Measurements from ENCODE around the gene ATP2A2. TPM values are rescaled to one million over a fixed set of nuclear protein-coding genes. Genes with fewer than 3 reads are reported as not detected.
"Not testable (repeated sequence)": the region's sequence is repeated elsewhere in the genome, so short reads cannot be mapped to it uniquely, and the experiment has no call there.

ATP2A2 gene
- total RNA-seq, 2 experiments from 2014 or later = 95.5 to 98.6 TPM

DNA sequence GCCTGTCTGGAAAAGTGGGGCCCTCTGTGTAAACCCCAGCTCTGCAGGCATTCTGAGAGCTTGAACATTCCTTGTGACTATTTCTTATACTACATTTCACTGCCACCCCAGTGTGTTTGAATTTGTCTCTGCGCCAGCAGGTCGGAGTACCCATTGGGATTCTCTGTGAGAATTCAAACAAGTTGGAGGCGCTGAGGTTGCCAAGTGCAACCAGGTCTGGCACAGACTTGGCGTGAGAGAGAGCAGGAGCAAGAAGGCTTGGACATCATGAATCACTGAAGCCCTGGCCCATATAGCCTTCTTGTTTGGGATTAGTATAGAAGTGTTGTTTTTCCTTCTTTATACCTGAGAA, 33.0 kb upstream of the ATP2A2 start:
- H3K4me3 Mint-ChIP-seq = no peak overlapping the region
- DNase-seq = no peak
- no peaks in the 10 kb centered on the region for H3K4me1 Mint-ChIP-seq (ENCODE audit: low read depth)
- no peaks in the 10 kb centered on the region for H3K27me3 Mint-ChIP-seq (ENCODE audit: low read depth)
- no peak overlapping the region for H3K27ac Mint-ChIP-seq
- intact Hi-C loops (cut with micrococcal nuclease) = no loop called here
- CTCF ChIA-PET = no interaction called here
- H3K9me3 Mint-ChIP-seq = no peaks in the 10 kb centered on the region
- no peaks in the 10 kb centered on the region for H3K36me3 Mint-ChIP-seq (ENCODE audit: low read depth)

GRCh38 chr12:110249105-110249504, 31.9 kb upstream of the ATP2A2 start:
- intact Hi-C loops (cut with micrococcal nuclease) = no loop called here
- Mint-ChIP-seq H3K27me3 (ENCODE audit: low read depth) (no peaks in the 10 kb centered on the region), H3K4me1 (ENCODE audit: low read depth) (no peaks in the 10 kb centered on the region), H3K9me3 (no peaks in the 10 kb centered on the region), H3K36me3 (ENCODE audit: low read depth) (no peaks in the 10 kb centered on the region), H3K4me3 (no peak overlapping the region), H3K27ac (no peak overlapping the region)
- CTCF ChIA-PET = interaction anchor here (0.8 kb wide), 1 partner anchor 31 kb away, joined by 3 read pairs; no protein-coding TSS in a partner anchor
- no peak for DNase-seq

DNA sequence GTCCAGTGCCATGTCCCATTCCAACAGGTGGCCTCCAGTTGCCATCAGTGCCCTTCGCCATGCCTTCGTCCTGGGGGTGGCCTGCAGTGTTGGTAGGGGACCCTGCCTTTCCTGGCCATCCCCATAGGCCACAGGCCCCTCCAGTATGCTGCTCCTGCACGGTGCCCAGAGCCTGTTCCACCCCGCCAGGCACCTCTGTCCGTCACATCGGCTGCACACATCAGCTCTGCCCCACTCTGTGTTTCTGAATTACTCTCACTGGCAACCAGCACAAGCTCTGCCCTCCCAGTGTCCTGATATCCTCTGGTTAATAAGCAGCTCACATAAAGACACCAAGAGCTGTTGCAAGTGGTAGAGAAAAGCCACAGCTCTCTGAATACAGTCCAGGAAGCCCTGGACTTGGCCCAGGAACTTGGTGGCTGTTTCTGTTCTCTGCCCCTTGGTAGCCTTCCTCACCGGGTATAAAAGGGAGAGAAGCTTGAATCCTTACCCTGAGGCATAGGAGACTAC, 31.3 kb upstream of the ATP2A2 start:
- H3K4me3 Mint-ChIP-seq = no peak overlapping the region
- H3K36me3 Mint-ChIP-seq (ENCODE audit: low read depth) = no peaks in the 10 kb centered on the region
- CTCF ChIA-PET = no interaction called here
- H3K9me3 Mint-ChIP-seq = no peaks in the 10 kb centered on the region
- no peaks in the 10 kb centered on the region for H3K27me3 Mint-ChIP-seq (ENCODE audit: low read depth)
- H3K4me1 Mint-ChIP-seq (ENCODE audit: low read depth) = no peaks in the 10 kb centered on the region
- no peak for DNase-seq
- H3K27ac Mint-ChIP-seq = no peak overlapping the region
- intact Hi-C loops (cut with micrococcal nuclease) = no loop called here

GRCh38 chr12:110251381-110251780, 29.7 kb upstream of the ATP2A2 start:
- H3K9me3 Mint-ChIP-seq = no peaks in the 10 kb centered on the region
- H3K4me1 Mint-ChIP-seq (ENCODE audit: low read depth) = no peaks in the 10 kb centered on the region
- CTCF ChIA-PET = interaction anchor here (0.7 kb wide), 1 partner anchor 222 kb away, joined by 3 read pairs; no protein-coding TSS in a partner anchor
- no peaks in the 10 kb centered on the region for H3K27me3 Mint-ChIP-seq (ENCODE audit: low read depth)
- no peak for DNase-seq
- H3K27ac Mint-ChIP-seq = no peak overlapping the region
- no peak overlapping the region for H3K4me3 Mint-ChIP-seq
- H3K36me3 Mint-ChIP-seq (ENCODE audit: low read depth) = no peaks in the 10 kb centered on the region
- intact Hi-C loops (cut with micrococcal nuclease) = no loop called here

DNA sequence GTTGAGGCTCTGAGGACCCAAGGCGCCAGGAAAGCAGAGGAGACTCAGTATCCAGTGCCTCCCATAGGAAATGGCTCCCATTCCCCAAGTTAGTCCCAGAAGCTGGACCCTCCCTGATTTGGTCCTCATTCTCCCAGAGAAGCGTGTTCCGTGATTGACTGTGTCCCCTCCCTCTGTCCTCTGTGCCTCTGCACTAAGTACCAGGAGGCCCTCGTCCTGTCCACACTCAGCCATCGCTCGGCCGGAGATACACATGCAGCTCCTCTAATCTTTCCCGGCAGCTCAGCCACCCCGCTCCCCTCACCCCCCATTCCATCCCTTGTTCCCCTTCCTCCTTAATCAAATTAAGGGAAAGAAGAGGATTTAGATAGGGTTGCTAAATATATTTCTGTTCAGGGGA, 28.3 kb upstream of the ATP2A2 start:
- intact Hi-C loops (cut with micrococcal nuclease) = no loop called here
- H3K4me1 Mint-ChIP-seq (ENCODE audit: low read depth) = no peaks in the 10 kb centered on the region
- H3K9me3 Mint-ChIP-seq = no peaks in the 10 kb centered on the region
- no peak overlapping the region for H3K4me3 Mint-ChIP-seq
- no peaks in the 10 kb centered on the region for H3K27me3 Mint-ChIP-seq (ENCODE audit: low read depth)
- no peaks in the 10 kb centered on the region for H3K36me3 Mint-ChIP-seq (ENCODE audit: low read depth)
- CTCF ChIA-PET = interaction anchor here (0.5 kb wide), 1 partner anchor 825 kb away, joined by 3 read pairs; no protein-coding TSS in a partner anchor
- no peak overlapping the region for H3K27ac Mint-ChIP-seq
- no peak for DNase-seq

DNA sequence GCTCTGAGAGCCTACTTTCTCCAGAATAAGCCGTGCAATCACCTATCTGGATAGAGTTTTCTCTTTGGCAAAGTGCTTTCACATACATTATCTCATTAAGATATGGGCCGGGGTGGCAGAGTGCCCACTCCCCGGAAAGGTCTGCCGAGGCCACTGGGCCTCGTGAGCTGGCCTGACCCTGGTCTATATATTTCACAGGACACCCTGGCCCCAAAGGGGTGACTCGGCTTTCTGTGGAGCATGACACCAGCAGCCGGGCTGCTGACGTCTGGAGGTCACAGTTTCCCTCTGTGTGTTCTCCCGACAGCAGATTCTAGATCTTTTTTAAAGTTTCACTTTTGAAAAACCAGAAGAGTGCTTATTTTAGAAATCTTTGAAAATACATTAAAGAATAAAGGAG, 27.9 kb upstream of the ATP2A2 start:
- intact Hi-C loops (cut with micrococcal nuclease) = no loop called here
- CTCF ChIA-PET = no interaction called here
- H3K4me1 Mint-ChIP-seq (ENCODE audit: low read depth) = no peaks in the 10 kb centered on the region
- no peaks in the 10 kb centered on the region for H3K9me3 Mint-ChIP-seq
- no peak overlapping the region for H3K4me3 Mint-ChIP-seq
- H3K27ac Mint-ChIP-seq = no peak overlapping the region
- H3K27me3 Mint-ChIP-seq (ENCODE audit: low read depth) = no peaks in the 10 kb centered on the region
- H3K36me3 Mint-ChIP-seq (ENCODE audit: low read depth) = no peaks in the 10 kb centered on the region
- no peak for DNase-seq

DNA sequence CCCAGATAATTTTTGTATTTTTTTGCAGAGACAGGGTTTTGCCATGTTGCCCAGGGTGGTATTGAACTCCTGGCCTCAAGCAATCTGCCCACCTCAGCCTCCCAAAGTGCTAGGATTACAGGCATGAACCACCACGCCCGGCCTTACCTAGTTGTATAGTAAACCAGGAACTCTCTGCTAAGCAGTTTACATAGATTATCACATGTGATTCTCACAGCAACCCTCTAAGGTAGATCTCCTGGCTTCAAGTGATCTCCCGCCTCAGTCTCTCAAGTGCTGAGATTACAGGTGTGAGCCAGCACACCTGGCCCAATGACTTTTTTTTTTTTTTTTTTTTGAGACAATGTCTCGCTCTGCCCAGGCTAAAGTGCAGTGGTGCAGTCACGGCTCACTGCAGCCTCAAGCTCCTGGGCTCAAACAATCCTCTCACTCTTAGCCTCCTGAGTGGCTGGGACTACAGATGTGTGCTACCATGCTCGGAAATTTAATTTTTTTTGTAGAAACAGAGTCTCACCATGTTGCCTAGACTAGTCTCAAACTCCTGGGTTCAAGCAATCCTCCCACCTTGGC, 26.0 kb upstream of the ATP2A2 start:
- DNase-seq = no peak
- CTCF ChIA-PET = interaction anchor here (1.2 kb wide), 1 partner anchor 176 kb away, joined by 12 read pairs; no protein-coding TSS in a partner anchor
- H3K9me3 Mint-ChIP-seq = no peaks in the 10 kb centered on the region
- intact Hi-C loops (cut with micrococcal nuclease) = no loop called here
- no peaks in the 10 kb centered on the region for H3K4me1 Mint-ChIP-seq (ENCODE audit: low read depth)
- H3K4me3 Mint-ChIP-seq = no peak overlapping the region
- H3K27me3 Mint-ChIP-seq (ENCODE audit: low read depth) = no peaks in the 10 kb centered on the region
- H3K36me3 Mint-ChIP-seq (ENCODE audit: low read depth) = no peaks in the 10 kb centered on the region
- H3K27ac Mint-ChIP-seq = no peak overlapping the region

GRCh38 chr12:110255890-110256456, 25.1 kb upstream of the ATP2A2 start:
- H3K36me3 Mint-ChIP-seq (ENCODE audit: low read depth); CTCF ChIA-PET; H3K4me1 Mint-ChIP-seq (ENCODE audit: low read depth); H3K4me3 Mint-ChIP-seq; H3K9me3 Mint-ChIP-seq; intact Hi-C loops (cut with micrococcal nuclease); H3K27ac Mint-ChIP-seq; DNase-seq; H3K27me3 Mint-ChIP-seq (ENCODE audit: low read depth): not testable (repeated sequence)

GRCh38 chr12:110256780-110257431, 24.1 kb upstream of the ATP2A2 start:
- Mint-ChIP-seq H3K4me3 (no peak overlapping the region), H3K27ac (no peak overlapping the region), H3K9me3 (no peaks in the 10 kb centered on the region), H3K27me3 (ENCODE audit: low read depth) (no peaks in the 10 kb centered on the region), H3K36me3 (ENCODE audit: low read depth) (no peaks in the 10 kb centered on the region), H3K4me1 (ENCODE audit: low read depth) (no peaks in the 10 kb centered on the region)
- no peak for DNase-seq
- intact Hi-C loops (cut with micrococcal nuclease) = no loop called here
- CTCF ChIA-PET = interaction anchor here (0.9 to 1.3 kb wide), 2 partner anchors 13 to 156 kb away, joined by 3 to 4 read pairs; no protein-coding TSS in a partner anchor

GRCh38 chr12:110258466-110258865, 22.6 kb upstream of the ATP2A2 start:
- CTCF ChIA-PET = interaction anchor here (0.6 kb wide), 1 partner anchor 167 kb away, joined by 3 read pairs; no protein-coding TSS in a partner anchor
- Mint-ChIP-seq H3K4me1 (ENCODE audit: low read depth) (no peaks in the 10 kb centered on the region), H3K27me3 (ENCODE audit: low read depth) (no peaks in the 10 kb centered on the region), H3K4me3 (no peak overlapping the region), H3K36me3 (ENCODE audit: low read depth) (no peaks in the 10 kb centered on the region), H3K27ac (no peak overlapping the region), H3K9me3 (no peaks in the 10 kb centered on the region)
- DNase-seq = no peak
- intact Hi-C loops (cut with micrococcal nuclease) = no loop called here

- Mint-ChIP-seq H3K36me3 (ENCODE audit: low read depth) (no peaks in the 10 kb centered on the region), H3K4me3 (no peak overlapping the region), H3K27me3 (ENCODE audit: low read depth) (no peaks in the 10 kb centered on the region), H3K4me1 (ENCODE audit: low read depth) (no peaks in the 10 kb centered on the region), H3K9me3 (no peaks in the 10 kb centered on the region), H3K27ac (no peak overlapping the region)
- intact Hi-C loops (cut with micrococcal nuclease) = no loop called here
- no peak for DNase-seq
- CTCF ChIA-PET = interaction anchor here (0.8 kb wide), 1 partner anchor 124 kb away, joined by 4 read pairs; no protein-coding TSS in a partner anchor
These were observed 18.3 kb upstream of the ATP2A2 start for GRCh38 chr12:110262442-110263388.

DNA sequence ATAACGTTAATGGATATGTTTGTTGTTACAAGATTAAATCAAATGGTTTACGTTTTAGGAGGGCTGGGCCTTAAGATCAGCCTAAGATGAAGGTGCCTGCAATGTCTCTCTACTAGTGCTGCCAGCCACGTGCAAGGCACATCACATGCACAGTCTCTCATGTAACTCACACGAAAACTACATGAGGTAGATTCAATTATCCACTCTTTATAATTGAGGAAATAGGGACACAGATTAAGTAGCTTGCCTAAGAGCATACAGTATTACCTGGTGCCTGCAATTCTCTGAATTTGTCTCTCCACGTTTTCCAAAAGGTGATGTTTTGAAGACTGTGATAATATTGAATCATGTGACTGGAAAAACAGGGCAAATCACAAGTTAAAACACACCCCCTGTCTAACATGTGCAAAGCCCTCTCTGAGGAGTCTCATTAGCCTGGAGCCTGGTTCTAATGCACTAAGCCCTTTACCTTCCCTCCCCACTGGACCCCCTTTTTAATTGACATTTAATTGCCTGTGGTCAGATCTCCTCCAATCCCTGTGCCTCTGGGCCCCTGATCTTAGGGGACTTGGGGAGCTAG, 14.6 kb upstream of the ATP2A2 start:
- Mint-ChIP-seq H3K27me3 (ENCODE audit: low read depth) (no peaks in the 10 kb centered on the region), H3K4me1 (ENCODE audit: low read depth) (no peaks in the 10 kb centered on the region), H3K9me3 (no peaks in the 10 kb centered on the region), H3K4me3 (no peak overlapping the region), H3K36me3 (ENCODE audit: low read depth) (no peaks in the 10 kb centered on the region), H3K27ac (no peak overlapping the region)
- intact Hi-C loops (cut with micrococcal nuclease) = no loop called here
- CTCF ChIA-PET = interaction anchor here (1.0 kb wide), 1 partner anchor 167 kb away, joined by 4 read pairs; no protein-coding TSS in a partner anchor
- DNase-seq = no peak

Measured in activated naive CD4-positive, alpha-beta T cell treated with anti-CD3 and anti-CD28 coated beads for 36 hours (primary cell).